GM21360 (cell line): ENCODE data around the gene STK25.
"Not testable (repeated sequence)": the region's sequence is repeated elsewhere in the genome, so short reads cannot be mapped to it uniquely, and the experiment has no call there.

Source experiments
- ATAC-seq: cut with Tn5 transposase; IDR thresholded peaks from one replicate; pipeline ENCODE4 v1.9.1; 2021; ENCODE audit warnings: mild to moderate bottlenecking, moderate library complexity; ENCODE audit not compliant: unreplicated experiment

Gene STK25

GRCh38 chr2:241511091-241511741 lies 2.8 kb upstream of the STK25 start:
- ATAC-seq: no peak

GRCh38 chr2:241509155-241509784 lies 886 bp upstream of the STK25 start:
- no peak for ATAC-seq

- ATAC-seq: peak; percentile 16
Measured at GRCh38 chr2:241507430-241508239, 749 bp downstream of the STK25 start.

- ATAC-seq: no peak
Measured at GRCh38 chr2:241506793-241507429, 1.5 kb downstream of the STK25 start.

- not testable (repeated sequence) for ATAC-seq
Measured at GRCh38 chr2:241506317-241506716, 2.1 kb downstream of the STK25 start.

GRCh38 chr2:241505781-241506201 lies 2.6 kb downstream of the STK25 start:
- ATAC-seq: no peak

GRCh38 chr2:241505086-241505780 lies 3.2 kb downstream of the STK25 start:
- ATAC-seq: no peak

GRCh38 chr2:241503776-241504392 lies 4.5 kb downstream of the STK25 start:
- no peak for ATAC-seq

GRCh38 chr2:241502281-241502680 lies 6.1 kb downstream of the STK25 start:
- ATAC-seq: no peak

GRCh38 chr2:241501551-241501950 lies 6.8 kb downstream of the STK25 start:
- no peak for ATAC-seq

GRCh38 chr2:241501099-241501541 lies 7.3 kb downstream of the STK25 start:
- no peak for ATAC-seq

GRCh38 chr2:241500431-241500975 lies 7.9 kb downstream of the STK25 start:
- no peak for ATAC-seq

GRCh38 chr2:241500016-241500415 lies 8.4 kb downstream of the STK25 start:
- ATAC-seq: no peak

GRCh38 chr2:241499146-241499965 lies 9.0 kb downstream of the STK25 start:
- ATAC-seq: no peak

GRCh38 chr2:241498115-241499070 lies 10.0 kb downstream of the STK25 start:
- ATAC-seq: no peak

GRCh38 chr2:241496904-241497877 lies 11.2 kb downstream of the STK25 start:
- ATAC-seq: no peak
